HL-60 (cell line): ENCODE results near the gene GRIA1.

ENCODE experiments used
- CTCF ChIP-seq: IDR thresholded peaks from one replicate; pipeline ENCODE4 v1.5.1; 2011; ENCODE audit warnings: low read length, control low read depth, inconsistent platforms; ENCODE audit not compliant: insufficient read depth
- GABPA ChIP-seq: IDR thresholded peaks from 2 replicates; pipeline ENCODE4 v1.6.1; 2012; ENCODE audit warnings: low read depth
- POLR2AphosphoS5 ChIP-seq: IDR thresholded peaks from 2 replicates; pipeline ENCODE4 v1.6.1; 2012; ENCODE audit warnings: low read depth
- REST ChIP-seq: IDR thresholded peaks from 2 replicates; pipeline ENCODE4 v1.6.1; 2012; ENCODE audit warnings: low read depth; ENCODE audit not compliant: insufficient replicate concordance

DNA sequence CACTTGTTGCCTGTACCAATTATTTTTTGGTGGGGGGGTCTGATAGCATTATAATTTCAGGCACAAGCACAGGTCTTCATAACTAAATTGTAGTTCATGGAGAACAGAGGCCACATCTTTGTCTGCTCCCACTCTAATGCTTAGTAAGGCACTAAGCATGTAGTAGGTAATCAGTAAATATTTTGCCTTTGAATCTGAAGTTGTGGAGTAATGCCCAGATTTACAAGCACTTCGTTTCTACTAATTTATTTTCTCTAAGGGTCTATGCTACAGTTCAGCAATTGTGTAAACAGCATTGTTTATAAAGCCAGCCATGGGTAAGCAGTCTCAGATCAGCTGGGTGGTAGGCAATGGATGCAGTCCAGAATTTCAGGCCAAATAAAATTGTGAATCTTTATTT lies 78.6 kb downstream of the GRIA1 start:
- TF ChIP-seq CTCF (no peak), REST (no peak), POLR2AphosphoS5 (no peak), GABPA (no peak)
